A549 (cell line): ENCODE measurements around the gene CD99L2. TPM values are rescaled to one million over a fixed set of nuclear protein-coding genes. Genes with fewer than 3 reads are reported as not detected.

Source experiments
- ATAC-seq, 2 experiments: fragments of 200-7000 bp in 1 of 2; fragments of >200 bp in 1 of 2; cut with Nextera tagmentation in 1 of 2; cut with Tn5 transposase in 1 of 2; 3 replicates each; pipeline versions ENCODE4 v1.8.0 to v1.9.1; 2018 to 2020; ENCODE audit warnings: mild to moderate bottlenecking in 1 of 2, moderate library complexity in 1 of 2
- CTCF ChIA-PET: fragments of 300-600 bp; sonication (Branson Sonifier 250); formaldehyde crosslinking; extraction: SDS; loops from one replicate; lab custom pipeline; 2021; ENCODE audit warnings: antibody characterized with exemption, inconsistent platforms; lab: Yijun Ruan, JAX
- POLR2A ChIA-PET: fragments of 350-600 bp; formaldehyde crosslinking; extraction: SDS; loops from one replicate; lab custom pipeline; 2021; ENCODE audit warnings: antibody characterized with exemption, inconsistent platforms; lab: Yijun Ruan, JAX
- DNase-seq, 2 experiments: peaks; one replicate each; pipeline versions ENCODE4 v3.0.0 to v3.0.0-alpha.2; 2011 to 2016; ENCODE audit warnings: low read depth in 1 of 2, low spot score in 1 of 2
- FAIRE-seq: peaks from 2 replicates; lab custom pipeline; 2011; peaks lifted over from hg19 to GRCh38; lab: Jason Lieb, UNC
- H3K27ac ChIP-seq, 2 experiments: fragments of >200 bp; sonication (Bioruptor Twin); formaldehyde crosslinking; 3 replicates each; pipeline ENCODE4 v1.5.1; 2016 to 2017
- H3K4me1 ChIP-seq: fragments of >200 bp; sonication (Bioruptor Twin); formaldehyde crosslinking; 3 replicates; pipeline ENCODE4 v1.6.1; 2016
- H3K4me2 ChIP-seq: fragments of >200 bp; sonication (Bioruptor Twin); formaldehyde crosslinking; 3 replicates; pipeline ENCODE4 v1.6.1; 2016
- H3K4me3 ChIP-seq: fragments of >200 bp; sonication (Bioruptor Twin); formaldehyde crosslinking; 3 replicates; pipeline ENCODE4 v1.5.1; 2016
- H3K9me3 ChIP-seq: fragments of >200 bp; sonication (Bioruptor Twin); formaldehyde crosslinking; 3 replicates; pipeline ENCODE4 v1.6.1; 2016
- BCL3 ChIP-seq: fragments of >200 bp; sonication (Bioruptor Twin); formaldehyde crosslinking; IDR thresholded peaks from 3 replicates; pipeline ENCODE4 v1.6.1; 2016
- BHLHE40 ChIP-seq: IDR thresholded peaks from 2 replicates; pipeline ENCODE4 v1.6.1; 2012; ENCODE audit warnings: low read depth, low read length, inconsistent platforms
- CHD2 ChIP-seq: fragments of 150-350 bp; IDR thresholded peaks from 2 replicates; pipeline ENCODE4 v1.6.1; 2014; ENCODE audit warnings: low read length; ENCODE audit not compliant: partially characterized antibody
- EHF ChIP-seq: fragments of 250-450 bp; sonication (Bioruptor Pico); IDR thresholded peaks from 2 replicates; pipeline ENCODE4 v1.5.0; 2020; ENCODE audit warnings: mild to moderate bottlenecking
- EP300 ChIP-seq, 2 experiments: fragments of >200 bp; sonication (Bioruptor Twin); formaldehyde crosslinking; IDR thresholded peaks; 2 replicates in 1 of 2; 3 replicates in 1 of 2; pipeline ENCODE4 v1.6.1; 2016 to 2017
- ESRRA ChIP-seq: fragments of 150-350 bp; IDR thresholded peaks from 2 replicates; pipeline ENCODE4 v1.6.1; 2014; ENCODE audit warnings: mild to moderate bottlenecking, low read length, borderline replicate concordance
- FOSB ChIP-seq: fragments of 250-450 bp; sonication (Bioruptor Pico); IDR thresholded peaks from 2 replicates; pipeline ENCODE4 v1.5.0; 2020; ENCODE audit warnings: mild to moderate bottlenecking, moderate library complexity
- FOSL2 ChIP-seq, 2 experiments: fragments of 450-650 bp in 1 of 2; fragments of >200 bp in 1 of 2; sonication (Bioruptor Twin) in 1 of 2; formaldehyde crosslinking; IDR thresholded peaks; 2 replicates each; pipeline versions ENCODE4 v1.5.0 to v1.6.1; 2016 to 2020; ENCODE audit warnings: mild to moderate bottlenecking in 1 of 2, moderate library complexity in 1 of 2
- GATA3 ChIP-seq: IDR thresholded peaks from 2 replicates; pipeline ENCODE4 v1.6.1; 2012; ENCODE audit warnings: borderline replicate concordance
- JUN ChIP-seq, 2 experiments: fragments of >200 bp; sonication (Bioruptor Twin); formaldehyde crosslinking; IDR thresholded peaks; 2 replicates in 1 of 2; 3 replicates in 1 of 2; pipeline ENCODE4 v1.6.1; 2016 to 2017
- KDM5A ChIP-seq: fragments of 200-600 bp; sonication (generic); IDR thresholded peaks from 2 replicates; pipeline ENCODE4 v1.6.1; 2016; ENCODE audit warnings: antibody characterized with exemption, mild to moderate bottlenecking
- MYC ChIP-seq: IDR thresholded peaks from 2 replicates; pipeline ENCODE4 v1.6.1; 2012; ENCODE audit warnings: mild to moderate bottlenecking, inconsistent platforms, low read length, improper control_type of control experiment, borderline replicate concordance
- PHF8 ChIP-seq: fragments of 200-600 bp; sonication (generic); IDR thresholded peaks from 2 replicates; pipeline ENCODE4 v1.6.1; 2016; ENCODE audit warnings: low read depth, mild to moderate bottlenecking, antibody characterized with exemption, moderate library complexity, borderline replicate concordance
- POLR2A ChIP-seq: IDR thresholded peaks from 2 replicates; pipeline ENCODE4 v1.6.1; 2012; ENCODE audit warnings: mild to moderate bottlenecking, low read length
- POLR2AphosphoS2 ChIP-seq: conservative IDR thresholded peaks from 2 replicates; pipeline ENCODE4 v1.6.1; 2012; ENCODE audit warnings: low read length, improper control_type of control experiment, inconsistent platforms
- RAD21 ChIP-seq, 2 experiments: fragments of >200 bp in 1 of 2; sonication (Bioruptor Twin) in 1 of 2; formaldehyde crosslinking in 1 of 2; IDR thresholded peaks in 1 of 2; conservative IDR thresholded peaks in 1 of 2; 2 replicates in 1 of 2; 3 replicates in 1 of 2; pipeline ENCODE4 v1.6.1; 2012 to 2018; ENCODE audit warnings: inconsistent platforms in 1 of 2
- WGBS: methylation state at CpG from one replicate; pipeline ENCODE4 v1.1.6; 2017; ENCODE audit errors: missing lambda C conversion rate; 5-methylcytosine and 5-hydroxymethylcytosine counted together
- polyA minus RNA-seq: library from RNA; depleted of rRNA, polyadenylated mRNA; stranded (reverse); fragments of >200 nt; gene quantifications from 2 replicates; pipeline ENCODE4 v1.2.3, GENCODE V29; 2011; rRNA and poly(A)+ RNA removed
- polyA plus RNA-seq, 4 experiments: library from polyadenylated mRNA; depleted of rRNA in 3 of 4; stranded (reverse); fragments of >200 nt; fragmentation: RNase III in 1 of 4; extraction: RNeasy Plus Mini Kit Qiagen cat#74134 plus additional on column Dnase treatment in 1 of 4; gene quantifications; 2 replicates in 3 of 4; 3 replicates in 1 of 4; pipeline ENCODE4 v1.2.3, GENCODE V29; 2011 to 2017
- TF ChIP-seq, protein P1 (sequence below): fragments of 200-600 bp; sonication (generic); IDR thresholded peaks from 2 replicates; pipeline ENCODE4 v1.6.1; 2016; ENCODE audit warnings: antibody characterized with exemption, mild to moderate bottlenecking, moderate library complexity
- TF ChIP-seq, protein P2 (sequence below): IDR thresholded peaks from 2 replicates; pipeline ENCODE4 v1.6.1; 2012

Gene CD99L2, protein sequence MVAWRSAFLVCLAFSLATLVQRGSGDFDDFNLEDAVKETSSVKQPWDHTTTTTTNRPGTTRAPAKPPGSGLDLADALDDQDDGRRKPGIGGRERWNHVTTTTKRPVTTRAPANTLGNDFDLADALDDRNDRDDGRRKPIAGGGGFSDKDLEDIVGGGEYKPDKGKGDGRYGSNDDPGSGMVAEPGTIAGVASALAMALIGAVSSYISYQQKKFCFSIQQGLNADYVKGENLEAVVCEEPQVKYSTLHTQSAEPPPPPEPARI
- polyA plus RNA-seq (2011; rRNA removed) (65.3 and 66.5 TPM in 2 replicates), polyA plus RNA-seq (2017; fragmentation: RNase III; extraction: RNeasy Plus Mini Kit Qiagen cat#74134 plus additional on column Dnase treatment) (41.8 to 58.3 TPM (median 50.5 TPM) in 3 replicates), polyA minus RNA-seq (67.2 and 68.7 TPM in 2 replicates)
- polyA plus RNA-seq (2012; cell fraction: cytosol; rRNA removed), result 42.4 and 52.0 TPM in 2 replicates
- polyA plus RNA-seq (2012; cell fraction: nucleus; rRNA removed), result 65.3 and 66.7 TPM in 2 replicates

- peak within 1 kb of the TSS; percentile 88 for H3K4me2 ChIP-seq
- H3K4me3 ChIP-seq, result peak within 1 kb of the TSS; percentile 92
- 0% methylated on average over 3 of the region's 95 CpGs for WGBS
- DNase-seq, result peak; percentile 66 to 89
- peak within 1 kb of the TSS; percentile 96 to 98 for H3K27ac ChIP-seq
- TF ChIP-seq POLR2A (peak; percentile 64), EHF (CRISPR knock-in tag) (no peak), MYC (0 out of 2 replicates have a peak, but pooled peaks have one; percentile 29), FOSB (CRISPR knock-in tag) (no peak), BCL3 (peak; percentile 48; the same call in 1 of the 3 replicates), KDM5A (0 out of 2 replicates have a peak, but pooled peaks have one; percentile 27), JUN (IDR thresholded peaks at IDR 0.05) (peak in 1 of 2 experiments; percentile 44; a peak in 1 of 5 replicates), ESRRA (peak; percentile 54; the same call in 1 of the 2 replicates), POLR2AphosphoS2 (no peak), PHF8 (peak; percentile 90; the same call in 1 of the 2 replicates), BHLHE40 (no peak), RAD21 (conservative IDR thresholded peaks at IDR 0.05 in 1 of 2, IDR thresholded peaks at IDR 0.05 in 1 of 2) (no peak), CHD2 (peak; percentile 64), FOSL2 (IDR thresholded peaks at IDR 0.05) (no peak), FOSL2 (CRISPR knock-in tag; IDR thresholded peaks at IDR 0.05) (peak; percentile 34)
- TF ChIP-seq, protein P1, sequence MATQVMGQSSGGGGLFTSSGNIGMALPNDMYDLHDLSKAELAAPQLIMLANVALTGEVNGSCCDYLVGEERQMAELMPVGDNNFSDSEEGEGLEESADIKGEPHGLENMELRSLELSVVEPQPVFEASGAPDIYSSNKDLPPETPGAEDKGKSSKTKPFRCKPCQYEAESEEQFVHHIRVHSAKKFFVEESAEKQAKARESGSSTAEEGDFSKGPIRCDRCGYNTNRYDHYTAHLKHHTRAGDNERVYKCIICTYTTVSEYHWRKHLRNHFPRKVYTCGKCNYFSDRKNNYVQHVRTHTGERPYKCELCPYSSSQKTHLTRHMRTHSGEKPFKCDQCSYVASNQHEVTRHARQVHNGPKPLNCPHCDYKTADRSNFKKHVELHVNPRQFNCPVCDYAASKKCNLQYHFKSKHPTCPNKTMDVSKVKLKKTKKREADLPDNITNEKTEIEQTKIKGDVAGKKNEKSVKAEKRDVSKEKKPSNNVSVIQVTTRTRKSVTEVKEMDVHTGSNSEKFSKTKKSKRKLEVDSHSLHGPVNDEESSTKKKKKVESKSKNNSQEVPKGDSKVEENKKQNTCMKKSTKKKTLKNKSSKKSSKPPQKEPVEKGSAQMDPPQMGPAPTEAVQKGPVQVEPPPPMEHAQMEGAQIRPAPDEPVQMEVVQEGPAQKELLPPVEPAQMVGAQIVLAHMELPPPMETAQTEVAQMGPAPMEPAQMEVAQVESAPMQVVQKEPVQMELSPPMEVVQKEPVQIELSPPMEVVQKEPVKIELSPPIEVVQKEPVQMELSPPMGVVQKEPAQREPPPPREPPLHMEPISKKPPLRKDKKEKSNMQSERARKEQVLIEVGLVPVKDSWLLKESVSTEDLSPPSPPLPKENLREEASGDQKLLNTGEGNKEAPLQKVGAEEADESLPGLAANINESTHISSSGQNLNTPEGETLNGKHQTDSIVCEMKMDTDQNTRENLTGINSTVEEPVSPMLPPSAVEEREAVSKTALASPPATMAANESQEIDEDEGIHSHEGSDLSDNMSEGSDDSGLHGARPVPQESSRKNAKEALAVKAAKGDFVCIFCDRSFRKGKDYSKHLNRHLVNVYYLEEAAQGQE, result peak; percentile 64
- ChIA-PET CTCF (interaction anchor here (0.6 to 1.0 kb wide), 2 partner anchors 127 to 170 kb away, joined by 3 read pairs; no protein-coding TSS in a partner anchor), POLR2A (interaction anchor here (1.1 kb wide), 1 partner anchor 84 kb away, joined by 3 read pairs; the partner anchor contains the start of gene HMGB3)
- FAIRE-seq, result no peak
- ATAC-seq, result peak; percentile 91 to 94
- H3K9me3 ChIP-seq, result no peaks in the 10 kb centered on the region
- H3K4me1 ChIP-seq, result peaks cover 23% of the 10 kb centered on the region
Measured at GRCh38 chrX:150898343-150899190, at the start of gene CD99L2. Gene CD99L2, minus strand, starts transcription at chrX:150898668. Its CDS starts 80 bp downstream, at chrX:150898588.

DNA sequence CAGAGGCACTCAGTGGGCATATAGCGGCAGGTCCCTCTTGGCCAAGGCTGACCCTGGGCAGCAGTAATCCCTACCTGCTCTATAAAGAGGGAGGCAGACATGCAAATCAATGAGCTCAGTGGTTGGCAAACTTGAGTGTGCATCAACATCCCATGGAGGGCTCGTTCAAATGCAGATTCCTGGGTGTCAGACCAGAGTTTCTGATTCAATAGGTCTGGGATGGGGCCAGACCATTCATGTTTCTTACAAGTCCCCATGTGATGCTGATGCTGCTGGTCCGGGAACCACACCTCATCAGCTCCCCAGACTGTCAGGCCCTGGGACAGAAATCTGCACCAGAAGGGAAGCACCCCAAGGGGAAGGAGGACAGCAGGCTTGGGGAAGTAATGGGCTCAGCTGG lies 45.8 kb upstream of the CD99L2 start:
- DNase-seq (no peak), FAIRE-seq (no peak), ATAC-seq (no peak)
- TF ChIP-seq, protein P1, result no peak
- TF ChIP-seq CHD2, result no peak
- TF ChIP-seq GATA3, result no peak
- TF ChIP-seq, protein P2, sequence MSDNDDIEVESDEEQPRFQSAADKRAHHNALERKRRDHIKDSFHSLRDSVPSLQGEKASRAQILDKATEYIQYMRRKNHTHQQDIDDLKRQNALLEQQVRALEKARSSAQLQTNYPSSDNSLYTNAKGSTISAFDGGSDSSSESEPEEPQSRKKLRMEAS, result no peak
- TF ChIP-seq EP300 (IDR thresholded peaks at IDR 0.05), result no peak
- ChIA-PET CTCF (interaction anchor here (0.6 kb wide), 1 partner anchor 27 kb away, joined by 3 read pairs; no protein-coding TSS in a partner anchor), POLR2A (interaction anchor here (0.6 kb wide), 1 partner anchor 189 kb away, joined by 3 read pairs; no protein-coding TSS in a partner anchor)
- Histone ChIP-seq H3K9me3 (no peaks in the 10 kb centered on the region), H3K4me1 (no peaks in the 10 kb centered on the region), H3K4me3 (no peak overlapping the region), H3K4me2 (no peak overlapping the region), H3K27ac (no peak overlapping the region)
- 64% methylated on average over 2 of the region's 3 CpGs for WGBS
